Panc1 (cell line): Measurements from ENCODE around the gene ZBTB20. TPM values are rescaled to one million over a fixed set of nuclear protein-coding genes. Genes with fewer than 3 reads are reported as not detected.

ENCODE experiments used
- ATAC-seq: fragments of 200-7000 bp; cut with Tn5 transposase; 2 replicates; pipeline ENCODE4 v1.9.1; 2020; ENCODE audit warnings: mild to moderate bottlenecking, moderate library complexity
- BruUV-seq: library from RNA; stranded (reverse); fragments of 400-500 nt; replicated peaks from 2 replicates; lab custom pipeline; 2021; lab: Mats Ljungman, UMichigan
- CTCF ChIA-PET: fragments of 300-600 bp; sonication (Branson Sonifier 250); formaldehyde crosslinking; loops from one replicate; lab custom pipeline; 2022; ENCODE audit warnings: antibody characterized with exemption; lab: Charles Lee
- POLR2A ChIA-PET: fragments of 300-600 bp; sonication (Branson Sonifier 250); formaldehyde crosslinking; loops from one replicate; lab custom pipeline; 2022; ENCODE audit warnings: antibody characterized with exemption; lab: Charles Lee
- DNase-seq: peaks from one replicate; pipeline ENCODE4 v3.0.0-alpha.2; 2010; ENCODE audit warnings: low read depth, low spot score
- H3K27ac ChIP-seq: 2 replicates; pipeline ENCODE4 v1.5.1; 2011; ENCODE audit warnings: mild to moderate bottlenecking, low read length, inconsistent platforms
- H3K27me3 ChIP-seq: fragments of 200-500 bp; sonication (Bioruptor generic); 2 replicates; pipeline ENCODE4 v1.6.0; 2014; ENCODE audit warnings: low read length, inconsistent platforms; ENCODE audit not compliant: control insufficient read depth, insufficient read depth
- H3K36me3 ChIP-seq: fragments of 200-500 bp; sonication (Bioruptor generic); 2 replicates; pipeline ENCODE4 v1.5.1; 2014; ENCODE audit warnings: inconsistent platforms, mild to moderate bottlenecking, low read length, moderate library complexity; ENCODE audit not compliant: control insufficient read depth, insufficient read depth
- H3K4me1 ChIP-seq: 2 replicates; pipeline ENCODE4 v1.5.1; 2011; ENCODE audit warnings: inconsistent platforms, mild to moderate bottlenecking, low read length, moderate library complexity; ENCODE audit not compliant: control insufficient read depth, insufficient read depth
- H3K4me3 ChIP-seq, 2 experiments: 2 replicates each; pipeline ENCODE4 v1.5.1; 2011 to 2012; ENCODE audit warnings: low read depth in 2 of 2, low read length in 2 of 2, mild to moderate bottlenecking in 2 of 2, inconsistent platforms in 1 of 2, moderate library complexity in 1 of 2
- H3K9me3 ChIP-seq: fragments of 200-500 bp; sonication (Bioruptor generic); 2 replicates; pipeline ENCODE4 v1.5.1; 2014; ENCODE audit warnings: low read depth, mild to moderate bottlenecking, inconsistent platforms, low read length, moderate library complexity; ENCODE audit not compliant: control insufficient read depth, insufficient read depth
- POLR2AphosphoS5 ChIP-seq: IDR thresholded peaks from 2 replicates; pipeline ENCODE4 v1.6.1; 2012; ENCODE audit warnings: mild to moderate bottlenecking, low read depth, low read length, moderate library complexity
- SIN3A ChIP-seq: IDR thresholded peaks from 2 replicates; pipeline ENCODE4 v1.6.1; 2012; ENCODE audit warnings: low read depth, mild to moderate bottlenecking, low read length, moderate library complexity, borderline replicate concordance; ENCODE audit not compliant: insufficient read depth
- TCF7L2 ChIP-seq: IDR thresholded peaks from 2 replicates; pipeline ENCODE4 v1.6.1; 2011; ENCODE audit warnings: mild to moderate bottlenecking, low read depth, low read length, inconsistent platforms
- in situ Hi-C: cut with HindIII; loops from 2 replicates; pipeline ENCODE4 v1.10.0; 2016; ENCODE audit warnings: low sequenced_read_pairs, low pct_unique_long_range_greater_than_20kb
- intact Hi-C: fragments of 100-400 bp; cut with micrococcal nuclease; formaldehyde crosslinking; loops from one replicate; pipeline ENCODE4 v1.10.0; 2022; ENCODE audit not compliant: unreplicated experiment
- total RNA-seq: library from RNA; stranded (reverse); gene quantifications from one replicate; pipeline ENCODE4 v1.2.1, GENCODE V29; 2021; ENCODE audit not compliant: unreplicated experiment
- TF ChIP-seq, protein P1 (sequence below): fragments of 450-650 bp; IDR thresholded peaks from 2 replicates; pipeline ENCODE4 v1.5.1; 2017; ENCODE audit warnings: mild to moderate bottlenecking
- TF ChIP-seq, protein P2 (sequence below), 2 experiments: IDR thresholded peaks; 2 replicates each; pipeline ENCODE4 v1.6.1; 2011 to 2012; ENCODE audit warnings: low read depth in 2 of 2, control low read depth in 1 of 2, low read length in 1 of 2, mild to moderate bottlenecking in 1 of 2, moderate library complexity in 1 of 2; ENCODE audit not compliant: insufficient read depth in 1 of 2

ZBTB20 gene
- total RNA-seq, 1 experiment from 2014 or later: 4.1 TPM

GRCh38 chr3:114864970-114865369 lies 282.1 kb downstream of the ZBTB20 start:
- in situ Hi-C loops: no loop called here
- Histone ChIP-seq H3K27me3 (no peaks in the 10 kb centered on the region), H3K9me3 (0 out of 2 replicates have a peak, but pooled peaks cover 2% of the 10 kb centered on the region), H3K36me3 (no peaks in the 10 kb centered on the region), H3K27ac (no peak overlapping the region), H3K4me1 (no peaks in the 10 kb centered on the region), H3K4me3 (no peak overlapping the region)
- no peak for ATAC-seq
- intact Hi-C loops: no loop called here
- CTCF ChIA-PET: no interaction called here
- TF ChIP-seq POLR2AphosphoS5 (no peak), TCF7L2 (no peak), SIN3A (no peak)
- TF ChIP-seq, protein P1, sequence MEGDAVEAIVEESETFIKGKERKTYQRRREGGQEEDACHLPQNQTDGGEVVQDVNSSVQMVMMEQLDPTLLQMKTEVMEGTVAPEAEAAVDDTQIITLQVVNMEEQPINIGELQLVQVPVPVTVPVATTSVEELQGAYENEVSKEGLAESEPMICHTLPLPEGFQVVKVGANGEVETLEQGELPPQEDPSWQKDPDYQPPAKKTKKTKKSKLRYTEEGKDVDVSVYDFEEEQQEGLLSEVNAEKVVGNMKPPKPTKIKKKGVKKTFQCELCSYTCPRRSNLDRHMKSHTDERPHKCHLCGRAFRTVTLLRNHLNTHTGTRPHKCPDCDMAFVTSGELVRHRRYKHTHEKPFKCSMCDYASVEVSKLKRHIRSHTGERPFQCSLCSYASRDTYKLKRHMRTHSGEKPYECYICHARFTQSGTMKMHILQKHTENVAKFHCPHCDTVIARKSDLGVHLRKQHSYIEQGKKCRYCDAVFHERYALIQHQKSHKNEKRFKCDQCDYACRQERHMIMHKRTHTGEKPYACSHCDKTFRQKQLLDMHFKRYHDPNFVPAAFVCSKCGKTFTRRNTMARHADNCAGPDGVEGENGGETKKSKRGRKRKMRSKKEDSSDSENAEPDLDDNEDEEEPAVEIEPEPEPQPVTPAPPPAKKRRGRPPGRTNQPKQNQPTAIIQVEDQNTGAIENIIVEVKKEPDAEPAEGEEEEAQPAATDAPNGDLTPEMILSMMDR: no peak
- TF ChIP-seq, protein P2, sequence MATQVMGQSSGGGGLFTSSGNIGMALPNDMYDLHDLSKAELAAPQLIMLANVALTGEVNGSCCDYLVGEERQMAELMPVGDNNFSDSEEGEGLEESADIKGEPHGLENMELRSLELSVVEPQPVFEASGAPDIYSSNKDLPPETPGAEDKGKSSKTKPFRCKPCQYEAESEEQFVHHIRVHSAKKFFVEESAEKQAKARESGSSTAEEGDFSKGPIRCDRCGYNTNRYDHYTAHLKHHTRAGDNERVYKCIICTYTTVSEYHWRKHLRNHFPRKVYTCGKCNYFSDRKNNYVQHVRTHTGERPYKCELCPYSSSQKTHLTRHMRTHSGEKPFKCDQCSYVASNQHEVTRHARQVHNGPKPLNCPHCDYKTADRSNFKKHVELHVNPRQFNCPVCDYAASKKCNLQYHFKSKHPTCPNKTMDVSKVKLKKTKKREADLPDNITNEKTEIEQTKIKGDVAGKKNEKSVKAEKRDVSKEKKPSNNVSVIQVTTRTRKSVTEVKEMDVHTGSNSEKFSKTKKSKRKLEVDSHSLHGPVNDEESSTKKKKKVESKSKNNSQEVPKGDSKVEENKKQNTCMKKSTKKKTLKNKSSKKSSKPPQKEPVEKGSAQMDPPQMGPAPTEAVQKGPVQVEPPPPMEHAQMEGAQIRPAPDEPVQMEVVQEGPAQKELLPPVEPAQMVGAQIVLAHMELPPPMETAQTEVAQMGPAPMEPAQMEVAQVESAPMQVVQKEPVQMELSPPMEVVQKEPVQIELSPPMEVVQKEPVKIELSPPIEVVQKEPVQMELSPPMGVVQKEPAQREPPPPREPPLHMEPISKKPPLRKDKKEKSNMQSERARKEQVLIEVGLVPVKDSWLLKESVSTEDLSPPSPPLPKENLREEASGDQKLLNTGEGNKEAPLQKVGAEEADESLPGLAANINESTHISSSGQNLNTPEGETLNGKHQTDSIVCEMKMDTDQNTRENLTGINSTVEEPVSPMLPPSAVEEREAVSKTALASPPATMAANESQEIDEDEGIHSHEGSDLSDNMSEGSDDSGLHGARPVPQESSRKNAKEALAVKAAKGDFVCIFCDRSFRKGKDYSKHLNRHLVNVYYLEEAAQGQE (IDR thresholded peaks at IDR 0.05; ENCODE audit: insufficient read depth in 1 of 2, low read depth in 2 of 2, low read length in 1 of 2): no peak
- POLR2A ChIA-PET: no interaction called here
- no peak for DNase-seq
- no TSS peak for BruUV-seq

DNA sequence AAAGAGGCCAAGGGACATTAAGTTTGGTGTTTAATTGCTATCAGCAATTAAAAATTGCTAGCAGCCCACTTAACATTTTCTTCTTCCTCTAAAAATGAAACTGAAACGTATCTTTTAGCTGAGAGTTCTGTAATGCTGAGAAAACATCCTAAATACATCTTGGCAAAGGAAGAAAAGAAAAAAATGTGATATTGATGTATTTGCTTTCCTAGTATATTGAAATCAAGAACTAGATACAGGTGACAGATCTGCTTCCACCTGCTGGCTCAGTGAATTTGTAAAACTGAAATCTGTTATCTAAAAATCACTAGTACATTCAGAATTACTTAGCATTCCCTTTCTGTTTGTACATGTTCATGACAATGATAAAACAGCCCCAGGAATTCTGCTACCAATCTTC lies 283.2 kb downstream of the ZBTB20 start:
- H3K27ac ChIP-seq: no peak overlapping the region
- no peaks in the 10 kb centered on the region for H3K4me1 ChIP-seq
- POLR2A ChIA-PET: interaction anchor here (0.5 kb wide), 1 partner anchor 527 kb away, joined by 3 read pairs; no protein-coding TSS in a partner anchor
- CTCF ChIA-PET: no interaction called here
- H3K27me3 ChIP-seq: no peaks in the 10 kb centered on the region
- H3K36me3 ChIP-seq: no peaks in the 10 kb centered on the region
- ATAC-seq: no peak
- no peak overlapping the region for H3K4me3 ChIP-seq
- intact Hi-C loops: no loop called here
- no peaks in the 10 kb centered on the region for H3K9me3 ChIP-seq
- TF ChIP-seq SIN3A (no peak), POLR2AphosphoS5 (no peak), TCF7L2 (no peak)
- TF ChIP-seq, protein P1: no peak
- TF ChIP-seq, protein P2 (IDR thresholded peaks at IDR 0.05; ENCODE audit: insufficient read depth in 1 of 2, low read depth in 2 of 2, low read length in 1 of 2): no peak
- in situ Hi-C loops: no loop called here
- BruUV-seq: no TSS peak
- no peak for DNase-seq
